Epithelial cell of umbilical artery (primary cell): ENCODE measurements around the gene IGSF10. TPM values are rescaled to one million over a fixed set of nuclear protein-coding genes. Genes with fewer than 3 reads are reported as not detected.

Experiments used
- total RNA-seq: library from RNA; depleted of rRNA; stranded (reverse); fragments of >200 nt; gene quantifications from 2 replicates; pipeline ENCODE4 v1.2.3, GENCODE V29; 2014

IGSF10 gene, protein sequence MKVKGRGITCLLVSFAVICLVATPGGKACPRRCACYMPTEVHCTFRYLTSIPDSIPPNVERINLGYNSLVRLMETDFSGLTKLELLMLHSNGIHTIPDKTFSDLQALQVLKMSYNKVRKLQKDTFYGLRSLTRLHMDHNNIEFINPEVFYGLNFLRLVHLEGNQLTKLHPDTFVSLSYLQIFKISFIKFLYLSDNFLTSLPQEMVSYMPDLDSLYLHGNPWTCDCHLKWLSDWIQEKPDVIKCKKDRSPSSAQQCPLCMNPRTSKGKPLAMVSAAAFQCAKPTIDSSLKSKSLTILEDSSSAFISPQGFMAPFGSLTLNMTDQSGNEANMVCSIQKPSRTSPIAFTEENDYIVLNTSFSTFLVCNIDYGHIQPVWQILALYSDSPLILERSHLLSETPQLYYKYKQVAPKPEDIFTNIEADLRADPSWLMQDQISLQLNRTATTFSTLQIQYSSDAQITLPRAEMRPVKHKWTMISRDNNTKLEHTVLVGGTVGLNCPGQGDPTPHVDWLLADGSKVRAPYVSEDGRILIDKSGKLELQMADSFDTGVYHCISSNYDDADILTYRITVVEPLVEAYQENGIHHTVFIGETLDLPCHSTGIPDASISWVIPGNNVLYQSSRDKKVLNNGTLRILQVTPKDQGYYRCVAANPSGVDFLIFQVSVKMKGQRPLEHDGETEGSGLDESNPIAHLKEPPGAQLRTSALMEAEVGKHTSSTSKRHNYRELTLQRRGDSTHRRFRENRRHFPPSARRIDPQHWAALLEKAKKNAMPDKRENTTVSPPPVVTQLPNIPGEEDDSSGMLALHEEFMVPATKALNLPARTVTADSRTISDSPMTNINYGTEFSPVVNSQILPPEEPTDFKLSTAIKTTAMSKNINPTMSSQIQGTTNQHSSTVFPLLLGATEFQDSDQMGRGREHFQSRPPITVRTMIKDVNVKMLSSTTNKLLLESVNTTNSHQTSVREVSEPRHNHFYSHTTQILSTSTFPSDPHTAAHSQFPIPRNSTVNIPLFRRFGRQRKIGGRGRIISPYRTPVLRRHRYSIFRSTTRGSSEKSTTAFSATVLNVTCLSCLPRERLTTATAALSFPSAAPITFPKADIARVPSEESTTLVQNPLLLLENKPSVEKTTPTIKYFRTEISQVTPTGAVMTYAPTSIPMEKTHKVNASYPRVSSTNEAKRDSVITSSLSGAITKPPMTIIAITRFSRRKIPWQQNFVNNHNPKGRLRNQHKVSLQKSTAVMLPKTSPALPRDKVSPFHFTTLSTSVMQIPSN (N-terminal part only)
- under 0.01 and 0.15 TPM in 2 replicates for total RNA-seq

DNA sequence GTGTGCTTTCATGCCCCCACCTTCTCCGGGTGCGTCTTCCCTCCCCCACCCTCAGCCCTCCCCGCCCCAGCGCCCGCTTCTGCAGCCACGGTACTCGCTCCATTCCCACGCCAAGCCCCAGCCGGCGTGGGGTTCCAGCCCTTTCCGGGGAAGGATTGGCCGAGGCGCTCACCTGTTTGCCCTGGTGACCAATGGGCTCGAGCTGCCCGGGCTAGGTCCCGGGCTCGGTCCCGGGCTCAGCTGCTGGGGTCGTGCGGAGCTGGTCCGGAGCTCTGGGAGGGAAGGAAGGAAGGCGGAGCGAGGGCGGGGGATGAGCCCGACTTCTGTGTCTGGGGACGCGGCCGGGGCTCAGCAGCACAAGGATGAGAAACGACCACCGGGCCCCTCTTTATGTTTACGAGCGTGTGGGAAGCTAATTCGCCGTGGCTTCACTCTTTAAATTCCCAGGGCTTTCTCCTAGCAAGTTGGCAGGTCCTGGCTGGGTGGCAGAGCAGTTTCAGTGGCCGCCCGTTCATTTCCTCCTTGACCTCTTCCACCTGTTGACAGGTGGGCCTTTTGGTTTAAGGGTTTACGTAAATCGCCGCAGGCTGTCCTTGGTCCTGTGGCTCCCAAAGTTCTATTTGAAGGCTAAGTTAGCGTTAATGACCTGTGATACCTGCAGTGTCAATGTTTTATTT, at the start of gene IGSF10:
IGSF10 (minus strand) TSS at position 288 of the 677 bp plus-strand sequence. CDS start 2,352 bp downstream, outside the sequence.

Other genes starting within 250 kb of the IGSF10 start
- gene P2RY14, start 182.5 kb downstream of the IGSF10 start, total RNA-seq = not detected in 2 replicates
- under 0.01 TPM in 1 of 2 replicates, not detected in the other for gene GPR87, start 144.2 kb downstream of the IGSF10 start, total RNA-seq
- not detected in 2 replicates for gene P2RY13, start 131.5 kb downstream of the IGSF10 start, total RNA-seq
- gene P2RY12, start 76.3 kb downstream of the IGSF10 start, total RNA-seq = not detected in 2 replicates